Natural killer cell (primary cell): ENCODE data around the gene PRPF8. TPM values are rescaled to one million over a fixed set of nuclear protein-coding genes. Genes with fewer than 3 reads are reported as not detected.

ENCODE experiments used
- ATAC-seq, 3 donors: fragments of 150-1000 bp in 2 of 3; fragments of 200-7000 bp in 1 of 3; cut with Tn5 transposase; 1 replicate in 1 of 3; 2 replicates in 2 of 3; pipeline ENCODE4 v1.10.0; 2021; ENCODE audit warnings: mild to moderate bottlenecking in 2 of 3, moderate library complexity in 2 of 3
- DNase-seq, 2 donors: peaks; one replicate each; pipeline versions ENCODE4 v3.0.0 to v3.0.0-alpha.2; 2013 to 2021; ENCODE audit warnings: mixed read lengths in 1 of 2
- H3K27ac ChIP-seq: one replicate; pipeline ENCODE4 v1.5.1; 2013; ENCODE audit warnings: mild to moderate bottlenecking, low read length
- H3K27me3 ChIP-seq: one replicate; pipeline ENCODE4 v1.6.1; 2013; ENCODE audit warnings: low read length; ENCODE audit not compliant: control insufficient read depth, insufficient read depth
- H3K36me3 ChIP-seq: one replicate; pipeline ENCODE4 v1.6.1; 2013; ENCODE audit warnings: low read length; ENCODE audit not compliant: control insufficient read depth, insufficient read depth
- H3K4me1 ChIP-seq: one replicate; pipeline ENCODE4 v1.6.1; 2013; ENCODE audit warnings: low read length; ENCODE audit not compliant: control insufficient read depth, insufficient read depth
- H3K4me3 ChIP-seq: one replicate; pipeline ENCODE4 v1.5.1; 2013; ENCODE audit warnings: low read length
- H3K9me3 ChIP-seq: one replicate; pipeline ENCODE4 v1.6.1; 2013; ENCODE audit warnings: low read length; ENCODE audit not compliant: control insufficient read depth, insufficient read depth
- H3K27ac Mint-ChIP-seq, 2 donors: one replicate each; pipeline ENCODE4 v1.8.0; 2022; ENCODE audit warnings: mild to moderate bottlenecking in 2 of 2, mixed read lengths in 2 of 2, moderate library complexity in 1 of 2
- H3K27me3 Mint-ChIP-seq, 2 donors: one replicate each; pipeline ENCODE4 v1.8.0; 2022; ENCODE audit warnings: low read depth in 2 of 2, mixed read lengths in 2 of 2
- H3K36me3 Mint-ChIP-seq: one replicate; pipeline ENCODE4 v1.8.0; 2022; ENCODE audit warnings: mixed read lengths
- H3K4me1 Mint-ChIP-seq, 2 donors: one replicate each; pipeline ENCODE4 v1.8.0; 2022; ENCODE audit warnings: mixed read lengths in 2 of 2
- H3K4me3 Mint-ChIP-seq: one replicate; pipeline ENCODE4 v1.8.0; 2022; ENCODE audit warnings: mild to moderate bottlenecking, moderate library complexity, mixed read lengths
- H3K9me3 Mint-ChIP-seq, 2 donors: one replicate each; pipeline ENCODE4 v1.8.0; 2022; ENCODE audit warnings: mixed read lengths in 2 of 2
- CTCF ChIP-seq: fragments of 200-600 bp; IDR thresholded peaks from one replicate; pipeline ENCODE4 v1.8.0; 2022; ENCODE audit warnings: antibody characterized with exemption
- WGBS: methylation state at CpG from one replicate; pipeline ENCODE4 v1.1.7; 2013; ENCODE audit warnings: missing lambda C conversion rate; ENCODE audit not compliant: insufficient coverage; 5-methylcytosine and 5-hydroxymethylcytosine counted together
- intact Hi-C: fragments of 100-400 bp; cut with micrococcal nuclease; formaldehyde crosslinking; loops from one replicate; pipeline ENCODE4 v1.14.2; 2022
- total RNA-seq, 4 donors: library from RNA; stranded (reverse); fragments of 120-200 nt in 1 of 4; gene quantifications; one replicate each; pipeline versions ENCODE4 v1.2.3 to v1.2.4, GENCODE V29; 2013 to 2022

The PRPF8 gene
- total RNA-seq, 3 donors from 2014 or later (not counting 1 experiment from before 2014, with no cell fraction given), result 475 to 508 (median 480) TPM

- no peak overlapping the region for H3K4me3 Mint-ChIP-seq
- no peaks in the 10 kb centered on the region for H3K27me3 Mint-ChIP-seq
- Histone ChIP-seq H3K36me3 (no peaks in the 10 kb centered on the region), H3K27me3 (no peaks in the 10 kb centered on the region), H3K4me1 (peaks cover 27% of the 10 kb centered on the region), H3K9me3 (no peaks in the 10 kb centered on the region), H3K4me3 (no peak overlapping the region), H3K27ac (no peak overlapping the region)
- WGBS, result 56% methylated on average over 35 of the region's 35 CpGs
- DNase-seq (no peak), ATAC-seq (no peak)
- H3K27ac Mint-ChIP-seq, result no peak overlapping the region
- intact Hi-C loops, result no loop called here
- no peaks in the 10 kb centered on the region for H3K9me3 Mint-ChIP-seq
- no peak for TF ChIP-seq CTCF
- no peaks in the 10 kb centered on the region for H3K36me3 Mint-ChIP-seq
- peaks cover 6 to 26% of the 10 kb centered on the region in 2 donors for H3K4me1 Mint-ChIP-seq
Observed at GRCh38 chr17:1604831-1605528, 79.7 kb downstream of the PRPF8 start.

- no peak for TF ChIP-seq CTCF
- H3K27me3 ChIP-seq, result no peaks in the 10 kb centered on the region
- no peaks in the 10 kb centered on the region for H3K36me3 Mint-ChIP-seq
- no peak overlapping the region for H3K4me3 ChIP-seq
- no peak for ATAC-seq
- peaks cover 6% of the 10 kb centered on the region for H3K4me1 ChIP-seq
- intact Hi-C loops, result no loop called here
- H3K4me1 Mint-ChIP-seq, result peaks cover 0 to 7% of the 10 kb centered on the region in 2 donors
- H3K27me3 Mint-ChIP-seq, result no peaks in the 10 kb centered on the region
- 97% methylated on average over 14 of the region's 14 CpGs for WGBS
- H3K27ac ChIP-seq, result no peak overlapping the region
- H3K4me3 Mint-ChIP-seq, result no peak overlapping the region
- no peak overlapping the region for H3K27ac Mint-ChIP-seq
- H3K36me3 ChIP-seq, result no peaks in the 10 kb centered on the region
- DNase-seq, result no peak
- H3K9me3 ChIP-seq, result no peaks in the 10 kb centered on the region
- no peaks in the 10 kb centered on the region for H3K9me3 Mint-ChIP-seq
Observed at GRCh38 chr17:1601571-1601970, 83.1 kb downstream of the PRPF8 start.

Other genes starting within 250 kb of the PRPF8 start
- gene CRK, start 228.6 kb downstream of the PRPF8 start, total RNA-seq, result 10 to 100 TPM; 15.9 to 19.6 (median 16.7) TPM
- gene MYO1C, start 192.2 kb downstream of the PRPF8 start, total RNA-seq, result 10 to 100 TPM in 2 of 3 donors, 1 to 10 TPM in 1; 4.0 to 39.6 (median 24.0) TPM
- 100 to 1,000 TPM; 278 to 317 (median 292) TPM for gene INPP5K, start 168.3 kb downstream of the PRPF8 start, total RNA-seq
- 10 to 100 TPM; 61.8 to 78.2 (median 73.6) TPM for gene PITPNA, start 122.1 kb downstream of the PRPF8 start, total RNA-seq
- 10 to 100 TPM; 24.5 to 36.0 (median 30.3) TPM for gene SLC43A2, start 56.0 kb downstream of the PRPF8 start, total RNA-seq
- gene SCARF1, start 39.1 kb downstream of the PRPF8 start, total RNA-seq, result 1 to 10 TPM in 2 of 3 donors, under 1 TPM in 1; 0.59 to 3.1 (median 1.0) TPM
- 1 to 10 TPM; 2.3 to 5.1 (median 4.0) TPM for gene RILP, start 35.0 kb downstream of the PRPF8 start, total RNA-seq
- gene TLCD2, start 25.5 kb upstream of the PRPF8 start, total RNA-seq, result under 1 TPM; 0.18 to 0.28 (median 0.28) TPM
- gene WDR81, start 39.8 kb upstream of the PRPF8 start, total RNA-seq, result 10 to 100 TPM; 40.8 to 54.2 (median 46.2) TPM
- under 1 TPM; 0.47 to 0.84 (median 0.48) TPM for gene SERPINF2, start 58.0 kb upstream of the PRPF8 start, total RNA-seq
- gene SERPINF1, start 77.2 kb upstream of the PRPF8 start, total RNA-seq, result 1 to 10 TPM in 2 of 3 donors, not detected in 1; 1.0 to 2.1 TPM
- 10 to 100 TPM; 20.3 to 37.8 (median 24.3) TPM for gene SMYD4, start 145.0 kb upstream of the PRPF8 start, total RNA-seq
- gene RPA1, start 145.1 kb upstream of the PRPF8 start, total RNA-seq, result 100 to 1,000 TPM in 1 of 3 donors, 10 to 100 TPM in 2; 70.9 to 101 (median 98.9) TPM